Measurements from ENCODE around the gene LAG3.

LAG3 gene

DNA sequence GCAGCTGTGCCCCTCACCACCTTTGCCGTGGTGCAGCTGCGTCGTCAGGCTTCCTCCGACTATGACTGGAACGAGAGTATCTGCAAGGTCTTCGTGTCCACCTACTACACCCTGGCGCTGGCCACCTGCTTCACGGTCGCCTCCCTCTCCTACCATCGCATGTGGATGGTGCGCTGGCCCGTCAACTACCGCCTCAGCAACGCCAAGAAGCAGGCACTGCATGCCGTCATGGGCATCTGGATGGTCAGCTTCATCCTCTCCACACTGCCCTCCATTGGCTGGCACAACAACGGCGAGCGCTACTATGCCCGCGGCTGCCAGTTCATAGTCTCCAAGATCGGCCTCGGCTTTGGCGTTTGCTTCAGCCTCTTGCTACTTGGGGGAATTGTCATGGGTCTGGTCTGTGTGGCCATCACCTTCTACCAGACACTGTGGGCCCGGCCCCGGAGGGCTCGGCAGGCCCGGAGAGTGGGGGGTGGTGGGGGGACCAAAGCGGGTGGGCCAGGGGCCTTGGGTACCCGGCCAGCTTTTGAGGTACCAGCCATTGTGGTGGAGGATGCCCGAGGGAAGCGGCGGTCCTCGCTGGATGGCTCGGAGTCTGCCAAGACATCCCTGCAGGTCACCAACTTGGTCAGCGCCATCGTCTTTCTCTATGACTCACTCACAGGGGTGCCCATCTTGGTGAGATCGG lies 51.9 kb downstream of the LAG3 start:
- no peak for DNase-seq

DNA sequence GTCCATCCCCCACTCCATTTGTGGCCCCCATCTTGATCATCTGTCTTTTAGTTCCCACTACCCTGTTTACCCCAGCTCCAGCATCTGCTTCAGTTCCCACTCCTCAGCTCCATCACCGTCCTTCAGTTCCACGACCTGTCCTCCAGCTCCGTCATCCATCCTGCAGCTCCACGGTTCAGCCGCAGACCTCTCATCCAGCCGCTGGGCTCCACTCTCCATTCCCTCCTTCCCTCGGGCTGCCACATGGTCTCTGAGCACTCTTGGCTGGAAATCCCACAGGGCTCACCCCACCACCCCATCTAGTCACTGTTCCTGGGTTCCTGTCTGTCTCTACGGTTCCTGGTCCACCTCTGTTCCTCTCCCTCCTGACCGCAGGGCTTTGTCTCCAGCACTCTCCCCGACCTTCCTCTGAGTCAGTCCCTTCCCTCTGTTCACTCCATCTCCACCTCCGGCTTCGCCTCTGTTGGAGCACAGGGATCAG lies 52.6 kb downstream of the LAG3 start:
- no peak for DNase-seq

DNA sequence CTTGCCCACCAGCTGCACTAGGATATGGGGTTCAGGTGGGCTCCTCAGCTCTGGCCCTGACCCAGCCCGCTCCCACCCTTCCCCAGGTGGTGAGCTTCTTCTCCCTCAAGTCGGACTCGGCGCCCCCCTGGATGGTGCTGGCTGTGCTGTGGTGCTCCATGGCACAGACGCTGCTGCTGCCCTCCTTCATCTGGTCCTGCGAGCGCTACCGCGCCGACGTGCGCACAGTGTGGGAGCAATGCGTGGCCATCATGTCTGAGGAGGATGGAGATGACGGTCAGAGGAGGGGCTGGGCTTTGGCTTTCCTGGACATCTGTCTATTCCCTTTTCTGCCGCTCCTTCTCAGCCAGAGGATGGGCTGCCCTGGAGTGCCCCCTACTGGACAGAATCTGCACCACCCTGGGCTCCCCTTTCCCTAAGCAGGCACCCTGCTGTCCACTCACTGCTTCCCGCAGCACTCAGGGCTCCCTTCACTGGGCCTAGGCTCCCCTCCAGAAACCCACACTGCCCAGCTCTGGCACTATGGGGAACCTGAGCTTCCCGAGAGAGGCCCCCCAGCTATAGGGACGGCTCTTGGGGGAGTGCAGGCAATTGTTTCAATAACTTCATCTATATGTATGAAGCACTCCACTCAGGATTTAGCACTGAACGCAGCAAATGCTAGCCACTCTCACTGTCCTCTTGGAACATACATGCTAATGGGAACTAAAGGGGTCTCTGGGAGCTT lies 53.2 kb downstream of the LAG3 start:
- DNase-seq = peak; percentile 57 to 65

DNA sequence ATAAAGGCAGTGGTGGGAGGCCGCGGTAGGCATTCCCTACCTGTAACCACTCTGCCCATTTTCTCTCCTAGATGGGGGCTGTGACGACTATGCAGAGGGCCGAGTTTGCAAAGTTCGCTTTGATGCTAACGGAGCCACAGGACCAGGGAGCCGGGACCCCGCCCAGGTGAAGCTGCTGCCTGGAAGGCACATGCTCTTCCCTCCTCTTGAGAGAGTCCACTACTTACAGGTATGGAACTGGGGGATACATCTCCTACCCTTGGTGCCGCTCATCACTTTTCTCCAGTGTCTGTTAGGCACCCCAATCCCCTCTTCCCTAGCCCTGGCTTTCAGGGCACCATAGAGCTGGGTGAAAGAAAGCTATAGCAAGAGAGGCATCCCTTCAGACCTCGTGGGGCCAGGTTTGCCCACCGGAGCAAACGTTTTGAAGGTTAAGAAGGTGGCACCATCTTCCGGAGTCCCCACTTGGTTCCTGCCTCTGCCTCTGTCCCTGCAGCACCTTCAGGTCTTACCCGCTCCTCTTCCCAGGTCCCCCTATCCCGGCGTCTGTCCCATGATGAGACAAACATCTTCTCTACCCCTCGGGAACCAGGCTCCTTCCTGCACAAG lies 53.9 kb downstream of the LAG3 start:
- DNase-seq = no peak

DNA sequence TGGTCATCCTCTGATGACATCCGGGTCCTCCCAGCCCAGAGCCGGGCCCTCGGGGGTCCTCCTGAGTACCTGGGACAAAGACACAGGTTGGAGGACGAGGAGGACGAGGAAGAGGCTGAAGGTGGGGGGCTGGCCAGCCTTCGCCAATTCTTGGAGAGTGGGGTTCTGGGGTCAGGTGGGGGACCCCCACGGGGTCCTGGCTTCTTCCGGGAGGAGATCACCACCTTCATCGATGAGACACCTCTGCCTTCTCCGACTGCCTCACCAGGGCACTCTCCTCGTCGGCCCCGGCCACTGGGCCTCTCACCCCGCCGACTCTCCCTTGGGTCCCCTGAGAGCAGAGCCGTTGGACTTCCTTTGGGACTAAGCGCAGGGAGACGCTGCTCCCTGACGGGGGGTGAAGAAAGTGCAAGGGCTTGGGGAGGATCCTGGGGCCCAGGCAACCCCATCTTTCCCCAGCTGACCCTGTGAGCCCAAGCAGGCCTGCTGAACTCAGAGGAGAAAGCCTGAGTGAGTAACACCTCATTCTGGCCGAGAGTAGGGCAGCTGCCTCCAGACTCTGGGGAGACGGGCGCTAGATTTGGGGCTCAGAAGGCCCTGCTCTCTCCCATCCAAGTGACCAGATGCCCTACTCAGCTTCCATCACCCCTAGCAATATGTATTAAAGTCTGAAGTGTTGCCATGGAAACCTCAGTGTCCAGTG lies 54.6 kb downstream of the LAG3 start:
- DNase-seq = no peak

DNA sequence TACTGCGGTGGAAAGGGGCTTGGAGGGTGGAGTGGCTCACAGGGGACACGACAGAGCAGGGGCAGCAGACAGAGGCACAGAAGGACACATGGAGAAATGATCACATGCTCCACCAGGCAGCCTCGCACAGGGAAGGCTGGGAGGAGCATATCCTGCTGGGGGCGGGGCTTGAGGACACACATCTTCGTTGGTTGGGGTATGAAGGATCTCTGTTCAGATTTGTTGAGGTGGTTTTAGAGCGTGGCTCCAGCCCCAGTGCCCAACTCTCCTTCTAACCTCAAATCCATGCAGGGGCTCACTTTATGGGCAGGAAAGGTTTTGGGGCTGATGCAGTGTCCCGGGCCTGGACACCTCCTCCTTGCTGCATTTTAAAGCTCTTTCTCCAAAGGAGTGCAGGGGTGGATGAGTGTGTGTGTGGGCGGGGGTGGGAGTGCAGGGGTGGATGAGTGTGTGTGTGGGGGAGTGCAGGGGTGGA lies 55.2 kb downstream of the LAG3 start:
- peak in 1 of 2 donors; percentile 14 for DNase-seq
